Activated T-cell treated with anti-CD3 and anti-CD28 coated beads, Interleukin-2, amount 50 U/mL, for 72 hours (primary cell): Measurements from ENCODE around the gene HDGF. TPM values are rescaled to one million over a fixed set of nuclear protein-coding genes. Genes with fewer than 3 reads are reported as not detected.

Source experiments
- ATAC-seq, 2 donors: fragments of 150-1000 bp; cut with Tn5 transposase; replicated peaks in 1 of 2; 2 replicates each; pipeline ENCODE4 v1.10.0; 2021; ENCODE audit warnings: moderate library complexity in 2 of 2, mild to moderate bottlenecking in 1 of 2
- DNase-seq, 2 donors: peaks; one replicate each; pipeline ENCODE4 v3.0.0; 2021 to 2022; ENCODE audit warnings: mixed read lengths in 1 of 2
- H3K27ac Mint-ChIP-seq: one replicate; pipeline ENCODE4 v1.8.0; 2022; ENCODE audit warnings: mild to moderate bottlenecking, moderate library complexity, mixed read lengths
- H3K27me3 Mint-ChIP-seq: one replicate; pipeline ENCODE4 v1.8.0; 2022; ENCODE audit warnings: low read depth, mixed read lengths
- H3K36me3 Mint-ChIP-seq, 2 donors: one replicate each; pipeline ENCODE4 v1.8.0; 2022; ENCODE audit warnings: mixed read lengths in 2 of 2, mild to moderate bottlenecking in 1 of 2; ENCODE audit not compliant: insufficient read depth in 2 of 2
- H3K4me1 Mint-ChIP-seq: one replicate; pipeline ENCODE4 v1.8.0; 2022; ENCODE audit warnings: low read depth, mixed read lengths
- H3K4me3 Mint-ChIP-seq, 2 donors: one replicate each; pipeline ENCODE4 v1.8.0; 2022; ENCODE audit warnings: mild to moderate bottlenecking in 2 of 2, mixed read lengths in 2 of 2, moderate library complexity in 2 of 2
- H3K9me3 Mint-ChIP-seq, 2 donors: one replicate each; pipeline ENCODE4 v1.8.0; 2022; ENCODE audit warnings: mixed read lengths in 2 of 2
- total RNA-seq, 2 donors: library from RNA; stranded (reverse); gene quantifications; one replicate each; pipeline ENCODE4 v1.2.3, GENCODE V29; 2022

HDGF gene
- total RNA-seq, 2 donors from 2014 or later = 185 to 217 TPM

DNA sequence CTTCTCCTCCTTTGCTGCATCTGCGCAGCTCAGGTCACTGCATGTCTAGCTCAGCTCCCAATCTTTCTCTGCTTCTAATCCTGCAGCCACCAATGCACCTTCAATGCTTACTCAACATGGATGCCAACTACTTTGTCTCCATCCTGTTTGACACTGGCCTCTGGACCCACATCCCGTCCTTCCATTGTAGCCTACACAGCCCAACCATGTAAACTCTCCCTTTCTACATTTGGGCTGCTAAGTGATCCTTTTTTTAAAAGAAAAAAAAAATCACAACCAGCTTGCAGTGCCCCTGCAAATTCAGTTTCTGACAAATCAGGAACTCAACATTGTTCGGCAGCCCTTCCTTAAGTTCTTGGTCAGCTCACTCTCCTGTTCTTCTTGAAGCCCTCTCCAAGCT lies 36.6 kb downstream of the HDGF start:
- DNase-seq (no peak), ATAC-seq (no peak)
- Mint-ChIP-seq H3K4me1 (peaks cover 4% of the 10 kb centered on the region), H3K27ac (no peak overlapping the region), H3K9me3 (no peaks in the 10 kb centered on the region), H3K27me3 (no peaks in the 10 kb centered on the region), H3K36me3 (peaks cover 0 to 2% of the 10 kb centered on the region in 2 donors), H3K4me3 (no peak overlapping the region)

DNA sequence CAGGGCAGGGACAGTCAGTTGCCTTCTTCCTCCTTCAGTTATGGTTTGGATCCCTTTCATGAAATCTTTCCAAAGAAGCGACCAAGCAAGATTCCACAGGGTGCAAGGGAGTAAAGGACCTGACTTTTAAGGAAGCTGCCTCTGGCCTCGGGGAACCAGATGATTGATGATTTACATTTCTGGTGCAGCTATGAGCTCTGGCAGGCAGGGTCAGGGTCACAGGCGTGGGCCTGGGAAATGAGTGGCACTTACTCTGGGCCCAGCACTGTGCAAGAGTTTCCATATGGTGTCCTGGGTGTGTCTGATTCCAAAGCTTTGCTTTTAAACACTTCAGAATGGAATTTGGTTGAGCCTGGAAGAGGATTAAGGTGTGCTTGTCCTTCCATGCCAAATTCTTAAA lies 38.8 kb downstream of the HDGF start:
- Mint-ChIP-seq H3K9me3 (no peaks in the 10 kb centered on the region), H3K4me1 (no peaks in the 10 kb centered on the region), H3K27me3 (peaks cover under 1% of the 10 kb centered on the region), H3K36me3 (peaks cover 0 to 1% of the 10 kb centered on the region in 2 donors), H3K4me3 (no peak overlapping the region), H3K27ac (no peak overlapping the region)
- DNase-seq = no peak
- no peak for ATAC-seq

DNA sequence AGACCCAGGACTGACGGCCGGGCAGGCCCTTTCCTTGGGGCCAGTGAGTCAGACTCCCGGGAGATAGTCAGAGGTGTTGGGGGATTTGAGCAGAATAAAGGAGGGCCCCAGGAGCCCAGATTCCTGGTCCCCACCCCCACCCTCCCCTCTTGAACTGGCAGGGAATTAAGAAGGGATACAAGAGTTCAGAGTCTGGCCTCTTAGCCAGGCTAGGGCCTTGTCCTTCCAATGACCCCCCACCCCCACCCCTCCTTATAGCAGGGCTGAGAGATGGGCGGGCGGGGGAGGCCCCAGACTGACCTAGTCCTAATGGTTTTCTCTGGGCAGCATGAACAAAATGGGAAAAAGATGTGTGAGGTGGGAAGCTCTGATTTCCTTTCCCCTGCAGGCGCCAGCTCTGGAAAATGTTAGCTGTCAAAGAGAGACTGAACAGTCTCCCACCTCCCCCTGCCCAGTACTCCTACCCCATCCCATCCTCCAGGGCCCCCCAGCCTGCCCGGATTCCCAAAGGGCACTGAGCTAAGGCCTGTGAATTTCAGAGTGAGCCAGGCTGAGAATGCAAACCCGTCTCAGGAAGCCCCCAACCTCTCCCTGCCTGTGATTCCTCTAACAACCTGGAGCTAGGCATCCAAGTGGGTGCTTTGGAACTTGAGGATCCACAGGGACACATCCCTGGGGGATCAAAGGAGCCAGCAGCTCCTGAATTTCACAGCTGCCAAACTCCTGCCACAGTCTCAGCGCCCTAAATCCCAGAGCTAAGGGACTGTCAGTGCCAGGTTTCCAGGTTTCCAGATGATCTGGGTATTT lies 40.3 kb downstream of the HDGF start:
- H3K27ac Mint-ChIP-seq = no peak overlapping the region
- ATAC-seq (no peak), DNase-seq (no peak)
- peaks cover 7% of the 10 kb centered on the region for H3K4me1 Mint-ChIP-seq
- H3K4me3 Mint-ChIP-seq = no peak overlapping the region
- peaks cover 13% of the 10 kb centered on the region for H3K27me3 Mint-ChIP-seq
- H3K36me3 Mint-ChIP-seq = no peaks in the 10 kb centered on the region
- H3K9me3 Mint-ChIP-seq = no peaks in the 10 kb centered on the region

DNA sequence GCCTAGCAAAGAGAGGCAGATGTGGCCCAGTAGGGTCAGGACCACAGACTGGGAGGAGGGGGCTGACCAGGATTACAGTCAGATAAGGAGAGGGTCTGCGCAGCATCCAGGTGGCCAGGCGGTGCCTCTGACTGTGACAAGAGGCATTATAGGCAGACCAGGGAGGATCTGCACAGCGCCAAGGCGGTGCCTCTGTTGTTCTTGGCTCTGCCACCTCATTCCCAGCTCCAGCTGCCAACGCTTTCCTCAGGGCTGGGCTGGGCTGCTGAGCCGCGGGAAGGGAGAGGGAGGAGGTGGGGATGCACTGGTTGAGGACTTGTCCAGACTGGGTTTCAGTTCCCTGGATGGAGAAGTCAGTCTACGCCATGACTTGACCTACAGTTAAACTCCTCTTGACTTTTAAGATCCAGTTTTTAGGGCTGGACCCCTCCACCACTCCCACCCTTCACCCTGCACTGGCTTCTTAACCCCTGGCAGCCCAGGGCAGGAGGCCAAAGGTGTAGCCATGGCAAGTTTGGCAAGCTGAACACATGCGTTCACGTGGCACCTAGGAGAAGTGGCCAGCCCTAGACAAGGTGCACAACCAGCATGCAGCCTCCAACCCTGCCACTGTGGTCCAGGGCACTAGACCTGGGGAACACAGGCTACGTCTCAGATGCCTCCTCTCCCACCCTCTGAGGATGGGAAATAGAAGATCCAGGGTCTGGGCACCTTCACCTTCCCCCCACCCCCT lies 41.6 kb downstream of the HDGF start:
- H3K27me3 Mint-ChIP-seq = peaks cover 24% of the 10 kb centered on the region
- H3K4me3 Mint-ChIP-seq = no peak overlapping the region
- H3K4me1 Mint-ChIP-seq = peaks cover 20% of the 10 kb centered on the region
- no peaks in the 10 kb centered on the region for H3K36me3 Mint-ChIP-seq
- H3K9me3 Mint-ChIP-seq = no peaks in the 10 kb centered on the region
- ATAC-seq = no peak
- H3K27ac Mint-ChIP-seq = no peak overlapping the region
- DNase-seq = no peak

DNA sequence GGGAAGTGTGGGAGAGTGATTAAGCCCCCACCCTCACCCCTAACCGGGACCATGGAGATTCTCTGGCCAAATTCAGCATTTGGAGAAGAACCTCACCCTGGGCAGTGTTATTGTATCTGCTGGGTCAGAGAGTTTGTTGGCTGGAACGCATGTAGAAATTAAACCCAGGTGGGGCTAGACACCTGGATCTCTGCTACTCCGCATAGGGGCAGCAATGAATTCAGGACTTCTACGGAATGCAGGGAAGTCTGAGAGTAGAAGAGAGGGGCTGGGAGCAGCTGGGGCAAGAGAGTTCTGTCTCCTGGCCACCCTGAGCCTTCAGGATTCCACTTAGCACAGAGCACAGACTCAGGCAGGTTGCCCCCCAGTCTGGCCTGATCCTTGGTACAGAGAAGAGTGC lies 42.4 kb downstream of the HDGF start:
- H3K4me1 Mint-ChIP-seq = peaks cover 25% of the 10 kb centered on the region
- no peak overlapping the region for H3K27ac Mint-ChIP-seq
- no peak for ATAC-seq
- H3K4me3 Mint-ChIP-seq = no peak overlapping the region
- no peaks in the 10 kb centered on the region for H3K36me3 Mint-ChIP-seq
- DNase-seq = no peak
- peaks cover 33% of the 10 kb centered on the region for H3K27me3 Mint-ChIP-seq
- H3K9me3 Mint-ChIP-seq = no peaks in the 10 kb centered on the region

DNA sequence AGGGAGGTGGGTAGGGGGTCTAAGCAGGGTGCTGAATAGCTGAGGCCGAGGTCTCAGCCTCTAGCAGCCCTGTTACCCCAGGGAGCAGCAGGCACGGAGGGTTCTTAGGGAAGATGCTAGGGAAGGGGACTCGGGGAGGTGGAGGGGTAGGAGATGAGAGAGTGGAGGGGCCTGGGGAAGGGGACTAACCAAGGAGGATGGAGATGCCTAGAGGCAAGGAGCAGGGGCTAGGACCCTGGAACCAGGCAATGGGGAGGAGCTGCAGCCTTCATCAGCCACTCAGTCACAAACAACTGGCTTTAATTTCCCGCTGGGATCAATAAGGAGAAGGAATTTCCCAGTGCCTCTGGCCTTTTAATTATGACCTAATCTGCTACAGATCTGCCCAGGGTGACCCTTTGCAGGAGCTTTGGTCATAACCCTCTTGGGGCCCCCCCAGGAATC lies 43.2 kb downstream of the HDGF start:
- Mint-ChIP-seq H3K4me1 (peaks cover 25% of the 10 kb centered on the region), H3K9me3 (no peaks in the 10 kb centered on the region), H3K4me3 (no peak overlapping the region), H3K36me3 (no peaks in the 10 kb centered on the region), H3K27me3 (peaks cover 41% of the 10 kb centered on the region), H3K27ac (no peak overlapping the region)
- ATAC-seq (no peak), DNase-seq (no peak)

DNA sequence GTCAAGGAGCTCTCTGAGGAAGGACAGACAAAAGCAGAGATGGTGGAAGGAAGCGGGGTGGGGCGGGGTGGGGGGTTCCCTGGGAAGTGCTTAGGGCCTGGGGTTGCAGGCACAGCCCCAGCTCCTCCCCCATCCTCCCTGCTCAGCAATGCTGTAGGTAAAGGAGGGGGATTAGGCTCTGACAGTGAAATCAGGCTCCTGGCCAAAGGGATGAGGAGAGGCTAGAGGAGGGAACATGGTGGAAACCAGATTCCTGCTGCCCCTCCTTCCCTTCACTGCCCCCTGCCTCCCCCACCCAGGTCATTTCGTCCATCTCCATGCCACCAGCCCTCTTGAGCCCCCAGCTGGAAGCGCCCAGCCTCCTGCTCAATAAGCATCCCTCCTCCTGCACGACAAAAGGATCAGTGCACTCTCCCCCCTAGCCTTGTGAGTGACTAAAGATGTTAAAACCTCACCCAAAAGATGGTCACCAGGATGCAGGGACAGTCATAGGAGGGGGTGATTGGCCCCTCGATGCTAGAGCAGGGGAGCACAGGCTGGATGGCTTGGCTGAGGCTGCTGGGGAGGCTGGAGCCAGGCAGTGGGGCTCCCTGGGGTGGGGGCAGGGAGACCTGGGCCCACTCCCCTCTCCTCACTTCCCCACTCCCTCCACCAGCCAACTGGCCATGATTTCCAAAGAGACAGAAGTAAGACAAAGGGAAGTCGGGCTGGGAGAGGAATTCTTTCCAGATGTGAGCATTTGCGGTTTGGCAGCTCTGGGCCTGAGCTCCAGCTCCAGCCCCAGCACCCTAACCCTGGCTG lies 43.9 kb downstream of the HDGF start:
- H3K9me3 Mint-ChIP-seq = no peaks in the 10 kb centered on the region
- peaks cover 44% of the 10 kb centered on the region for H3K27me3 Mint-ChIP-seq
- no peaks in the 10 kb centered on the region for H3K36me3 Mint-ChIP-seq
- ATAC-seq = no peak
- peaks cover 25% of the 10 kb centered on the region for H3K4me1 Mint-ChIP-seq
- DNase-seq = no peak
- peak overlapping the region in 1 of 2 donors; percentile 95 for H3K4me3 Mint-ChIP-seq
- no peak overlapping the region for H3K27ac Mint-ChIP-seq

DNA sequence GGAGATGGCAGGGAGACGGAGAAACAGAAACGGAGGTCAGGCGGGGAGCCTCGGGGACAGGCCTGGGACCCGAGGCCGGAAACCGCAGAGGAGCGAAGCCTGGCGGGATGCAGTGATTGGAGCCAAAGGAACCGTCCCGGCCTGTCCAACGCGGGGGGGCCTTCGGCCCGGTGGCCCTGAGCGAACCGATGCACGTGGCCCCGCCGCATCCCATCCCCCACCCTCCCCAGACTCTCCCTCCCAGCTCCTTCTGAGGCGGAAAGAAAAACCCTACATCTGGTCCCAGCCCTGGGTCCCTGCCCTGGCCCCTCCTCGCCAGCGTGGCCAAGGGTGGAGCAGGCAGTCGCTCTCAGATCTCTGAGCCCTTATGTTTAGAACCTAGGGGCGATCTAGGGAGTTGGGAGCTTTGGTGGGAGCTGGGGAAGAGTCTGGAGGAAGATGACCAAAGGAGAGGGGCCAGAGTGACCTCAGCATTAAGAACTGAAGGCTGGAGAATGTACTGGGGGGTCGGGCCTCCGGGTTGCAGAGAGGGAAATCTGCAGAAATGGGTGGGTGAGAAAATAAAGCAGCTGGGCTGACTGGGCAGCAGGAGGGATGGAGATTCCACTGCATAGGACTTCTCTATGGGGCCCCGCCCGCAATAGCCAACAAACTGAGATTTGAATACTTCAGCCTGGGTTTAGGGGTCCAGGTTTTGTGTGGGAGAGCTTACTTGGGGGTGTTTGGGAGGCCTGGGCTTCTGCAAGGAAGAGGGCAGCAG lies 44.6 kb downstream of the HDGF start:
- Mint-ChIP-seq H3K27me3 (peaks cover 44% of the 10 kb centered on the region), H3K36me3 (no peaks in the 10 kb centered on the region), H3K4me1 (peaks cover 25% of the 10 kb centered on the region), H3K4me3 (peak overlapping the region; percentile 94 to 95), H3K9me3 (no peaks in the 10 kb centered on the region), H3K27ac (no peak overlapping the region)
- ATAC-seq (peak in 1 of 2 donors; percentile 10), DNase-seq (no peak)

DNA sequence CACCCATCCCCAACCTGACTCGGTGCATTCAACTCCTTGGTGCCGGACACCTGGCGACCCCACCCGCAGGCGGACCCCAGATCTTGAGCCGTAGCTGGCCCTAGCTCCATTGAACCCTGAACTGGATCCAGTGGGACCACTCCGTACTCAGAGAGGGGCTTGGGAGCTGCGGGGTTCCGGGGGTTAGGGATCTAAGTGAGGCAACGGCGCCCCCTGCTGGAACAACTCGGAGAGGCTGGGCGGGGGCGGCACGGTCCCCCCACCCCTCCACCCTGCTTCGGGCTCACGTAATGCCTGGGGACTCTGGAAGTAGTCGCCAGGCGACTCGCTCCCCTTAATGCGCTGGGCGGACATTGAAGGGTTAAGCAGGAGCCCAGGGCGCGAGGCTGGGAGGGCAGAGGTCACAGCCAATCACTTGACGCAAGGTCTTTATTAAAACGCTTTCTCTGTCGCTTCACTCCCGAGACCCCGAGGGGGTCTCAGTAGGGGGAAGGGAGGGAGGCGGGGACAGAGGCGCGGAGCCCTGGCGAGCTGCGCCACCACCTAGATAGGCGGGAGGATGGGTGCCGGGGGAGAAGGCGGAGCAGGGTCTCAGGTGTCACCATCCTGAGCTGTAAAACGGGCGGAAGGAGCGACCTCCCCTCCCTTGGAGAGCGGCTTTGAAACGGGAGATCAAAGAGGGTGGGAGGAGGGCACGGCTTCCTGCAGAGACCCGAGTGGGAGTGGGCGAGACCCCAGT lies 45.4 kb downstream of the HDGF start:
- Mint-ChIP-seq H3K36me3 (no peaks in the 10 kb centered on the region), H3K4me1 (peaks cover 28% of the 10 kb centered on the region), H3K9me3 (no peaks in the 10 kb centered on the region), H3K27ac (no peak overlapping the region), H3K27me3 (peaks cover 44% of the 10 kb centered on the region), H3K4me3 (peak overlapping the region; percentile 94 to 95)
- peak; percentile 79 to 84 for ATAC-seq
- peak; percentile 81 to 87 for DNase-seq

DNA sequence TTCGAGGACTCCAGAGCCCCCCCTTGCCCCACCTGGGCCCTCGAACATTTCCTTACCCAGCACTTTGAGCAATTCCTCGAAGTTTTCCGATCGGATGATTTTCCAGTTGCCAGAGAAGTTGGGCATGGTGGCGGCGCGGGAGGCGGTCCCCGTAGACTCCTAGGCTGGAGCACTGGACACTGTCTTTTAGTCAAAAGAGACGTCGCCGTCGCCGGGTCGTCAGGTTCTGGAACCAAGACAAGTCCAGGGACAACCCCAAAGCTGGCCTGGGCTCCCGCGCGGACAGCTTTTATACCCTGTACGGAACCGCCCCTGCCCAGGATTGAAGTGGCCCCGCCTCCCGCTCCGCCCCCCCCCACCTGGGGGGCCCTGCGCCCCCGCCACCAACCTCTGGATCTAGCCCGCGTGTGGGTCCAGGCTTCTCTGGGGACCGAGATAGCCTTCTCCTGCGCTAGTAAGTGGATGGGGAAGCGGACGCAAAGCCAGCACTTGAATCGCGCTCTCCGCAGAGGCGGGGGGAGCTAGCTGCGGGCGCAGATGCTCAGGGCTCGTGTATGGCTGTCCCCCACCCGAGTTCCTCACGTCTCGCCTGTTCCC lies 46.1 kb downstream of the HDGF start, which contains the start of gene CRABP2:
CRABP2 (minus strand) TSS at position 263 of the 597 bp plus-strand sequence; CDS start at position 126, 137 bp downstream.
- H3K27ac Mint-ChIP-seq = no peak within 1 kb of the TSS
- DNase-seq = peak; percentile 29 to 38
- no peaks in the 10 kb centered on the region for H3K36me3 Mint-ChIP-seq
- peaks cover 44% of the 10 kb centered on the region for H3K27me3 Mint-ChIP-seq
- peaks cover 33% of the 10 kb centered on the region for H3K4me1 Mint-ChIP-seq
- peak within 1 kb of the TSS; percentile 94 to 95 for H3K4me3 Mint-ChIP-seq
- H3K9me3 Mint-ChIP-seq = no peaks in the 10 kb centered on the region
- ATAC-seq = peak; percentile 41 to 44

DNA sequence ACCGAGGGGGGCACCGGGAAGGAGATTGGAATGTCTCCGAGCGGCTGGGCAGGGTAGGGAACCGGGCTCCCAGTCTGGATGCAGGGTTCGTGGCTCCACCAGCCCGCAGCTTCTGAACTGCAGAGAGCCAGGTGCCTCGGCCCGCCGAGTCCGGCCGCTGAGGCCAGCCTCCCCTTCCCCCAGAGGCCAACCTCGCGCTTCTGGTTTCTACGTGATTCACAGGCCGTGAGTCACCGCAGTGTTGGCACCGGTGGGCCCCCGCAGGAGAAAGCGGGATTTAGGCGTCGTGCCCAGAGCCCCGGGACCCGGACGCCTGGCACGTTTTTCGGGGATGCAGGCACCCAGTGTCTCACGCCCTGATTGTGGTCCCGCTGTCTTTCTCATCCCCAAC lies 46.5 kb downstream of the HDGF start:
- Mint-ChIP-seq H3K4me3 (peak overlapping the region; percentile 94 to 95), H3K4me1 (peaks cover 33% of the 10 kb centered on the region), H3K36me3 (no peaks in the 10 kb centered on the region), H3K9me3 (no peaks in the 10 kb centered on the region), H3K27me3 (peaks cover 44% of the 10 kb centered on the region), H3K27ac (no peak overlapping the region)
- ATAC-seq = peak; percentile 51 to 56
- DNase-seq = peak; percentile 62 to 70
